GM13977 (cell line): ENCODE data around the gene GJC3.
"Not testable (repeated sequence)": the region's sequence is repeated elsewhere in the genome, so short reads cannot be mapped to it uniquely, and the experiment has no call there.

ENCODE experiments used
- DNase-seq: peaks from one replicate; pipeline ENCODE4 v3.0.0; 2012; ENCODE audit warnings: low spot score
- CTCF ChIP-seq: IDR thresholded peaks from 2 replicates; pipeline ENCODE4 v1.5.1; 2012; ENCODE audit warnings: mild to moderate bottlenecking, control low read depth; ENCODE audit not compliant: insufficient read depth; ENCODE audit errors: extremely low read depth, missing control alignments
- in situ Hi-C: fragments of 300-500 bp; cut with MboI; formaldehyde crosslinking; loops from one replicate; pipeline ENCODE4 v1.12.0; 2022; ENCODE audit warnings: low sequenced_read_pairs, low pct_unique_long_range_greater_than_20kb, mixed read lengths, inconsistent platforms; ENCODE audit not compliant: unreplicated experiment

The GJC3 gene

GRCh38 chr7:99969298-99969697, 39.9 kb upstream of the GJC3 start:
- DNase-seq = no peak
- no peak for TF ChIP-seq CTCF
- in situ Hi-C loops = no loop called here

GRCh38 chr7:99958564-99959227, 29.3 kb upstream of the GJC3 start:
- in situ Hi-C loops = no loop called here
- no peak for TF ChIP-seq CTCF
- DNase-seq = no peak

GRCh38 chr7:99955247-99955646, 25.8 kb upstream of the GJC3 start:
- no peak for TF ChIP-seq CTCF
- in situ Hi-C loops = no loop called here
- DNase-seq = no peak

- in situ Hi-C loops, DNase-seq: not testable (repeated sequence)
These were observed 25.2 kb upstream of the GJC3 start for GRCh38 chr7:99954643-99955042.

- TF ChIP-seq CTCF = no peak
- no peak for DNase-seq
- in situ Hi-C loops = no loop called here
These were observed 24.2 kb upstream of the GJC3 start for GRCh38 chr7:99953649-99954048.

- DNase-seq, in situ Hi-C loops: not testable (repeated sequence)
These were observed 23.2 kb upstream of the GJC3 start for GRCh38 chr7:99952649-99953048.

- in situ Hi-C loops = not testable (repeated sequence)
These were observed 21.4 kb upstream of the GJC3 start for GRCh38 chr7:99950819-99951218.

GRCh38 chr7:99949645-99950228, 20.3 kb upstream of the GJC3 start:
- no peak for DNase-seq

More at GRCh38 chr7:99950819-99951218, 21.4 kb upstream of the GJC3 start:
- not testable (repeated sequence) for DNase-seq

More at GRCh38 chr7:99949645-99950228, 20.3 kb upstream of the GJC3 start:
- in situ Hi-C loops = no loop called here
- no peak for TF ChIP-seq CTCF
